Astrocyte (in vitro differentiated cells and primary cell): ENCODE measurements around the gene CTNNA2. TPM values are rescaled to one million over a fixed set of nuclear protein-coding genes. Genes with fewer than 3 reads are reported as not detected.

ENCODE experiments used
- DNase-seq: peaks from one replicate; pipeline ENCODE4 v3.0.0-alpha.2; 2010; ENCODE audit warnings: low read depth
- FAIRE-seq: peaks from 2 replicates; lab custom pipeline; 2011; peaks lifted over from hg19 to GRCh38; lab: Jason Lieb, UNC
- H2AFZ ChIP-seq: 2 replicates; pipeline ENCODE4 v1.6.0; 2012; ENCODE audit warnings: low read depth, low read length, inconsistent platforms
- H3K27ac ChIP-seq: 2 replicates; pipeline ENCODE4 v1.5.1; 2011; ENCODE audit warnings: low read depth, low read length, inconsistent platforms
- H3K27me3 ChIP-seq: 2 replicates; pipeline ENCODE4 v1.6.0; 2011; ENCODE audit warnings: low read length, inconsistent platforms; ENCODE audit not compliant: insufficient read depth
- H3K36me3 ChIP-seq: 2 replicates; pipeline ENCODE4 v1.5.1; 2011; ENCODE audit warnings: low read length, inconsistent platforms; ENCODE audit not compliant: insufficient read depth
- H3K4me1 ChIP-seq: 2 replicates; pipeline ENCODE4 v1.5.1; 2011; ENCODE audit warnings: low read length, inconsistent platforms; ENCODE audit not compliant: insufficient read depth
- H3K4me2 ChIP-seq: 2 replicates; pipeline ENCODE4 v1.6.0; 2012; ENCODE audit warnings: low read length, inconsistent platforms
- H3K4me3 ChIP-seq: 2 replicates; pipeline ENCODE4 v1.5.1; 2011; ENCODE audit warnings: low read depth, mild to moderate bottlenecking, low read length, inconsistent platforms; ENCODE audit not compliant: insufficient read depth
- H3K79me2 ChIP-seq: 2 replicates; pipeline ENCODE4 v1.6.0; 2012; ENCODE audit warnings: mild to moderate bottlenecking, low read length, inconsistent platforms; ENCODE audit not compliant: insufficient read depth
- H3K9ac ChIP-seq: 2 replicates; pipeline ENCODE4 v1.6.0; 2012; ENCODE audit warnings: mild to moderate bottlenecking, low read length, inconsistent platforms
- H3K9me3 ChIP-seq: 2 replicates; pipeline ENCODE4 v1.5.1; 2012; ENCODE audit warnings: low read depth, mild to moderate bottlenecking, low read length, inconsistent platforms; ENCODE audit not compliant: insufficient read depth
- H4K20me1 ChIP-seq: 2 replicates; pipeline ENCODE4 v1.6.0; 2012; ENCODE audit warnings: low read length, inconsistent platforms; ENCODE audit not compliant: insufficient read depth
- H3K27ac Mint-ChIP-seq: one replicate; pipeline ENCODE4 v1.8.0; 2021; ENCODE audit warnings: mild to moderate bottlenecking, mixed read lengths; ENCODE audit not compliant: unreplicated experiment
- H3K27me3 Mint-ChIP-seq: one replicate; pipeline ENCODE4 v1.8.0; 2021; ENCODE audit warnings: low read depth, mixed read lengths; ENCODE audit not compliant: unreplicated experiment
- H3K36me3 Mint-ChIP-seq: one replicate; pipeline ENCODE4 v1.8.0; 2021; ENCODE audit warnings: low read depth, mixed read lengths; ENCODE audit not compliant: unreplicated experiment
- H3K4me1 Mint-ChIP-seq: one replicate; pipeline ENCODE4 v1.8.0; 2021; ENCODE audit warnings: low read depth, mixed read lengths; ENCODE audit not compliant: unreplicated experiment
- H3K4me3 Mint-ChIP-seq: one replicate; pipeline ENCODE4 v1.8.0; 2021; ENCODE audit warnings: mild to moderate bottlenecking, moderate library complexity, mixed read lengths; ENCODE audit not compliant: unreplicated experiment
- H3K9me3 Mint-ChIP-seq: one replicate; pipeline ENCODE4 v1.8.0; 2021; ENCODE audit warnings: mild to moderate bottlenecking, mixed read lengths; ENCODE audit not compliant: unreplicated experiment
- EZH2 ChIP-seq: IDR thresholded peaks from 2 replicates; pipeline ENCODE4 v1.6.1; 2012; ENCODE audit warnings: mild to moderate bottlenecking, low read length, inconsistent platforms; ENCODE audit not compliant: insufficient read depth
- total RNA-seq: library from RNA; stranded (reverse); gene quantifications from 2 replicates; pipeline ENCODE4 v1.2.1, GENCODE V29; 2021
- TF ChIP-seq, protein P1 (sequence below): IDR thresholded peaks from 2 replicates; pipeline ENCODE4 v1.5.1; 2011; ENCODE audit warnings: low read depth, mild to moderate bottlenecking, inconsistent platforms, low read length, moderate library complexity; ENCODE audit not compliant: insufficient read depth

The CTNNA2 gene
- total RNA-seq, 1 donor from 2014 or later = 3.9 TPM

- H3K27me3 ChIP-seq = no peaks in the 10 kb centered on the region
- Mint-ChIP-seq H3K9me3 (peaks cover 7% of the 10 kb centered on the region), H3K4me1 (no peaks in the 10 kb centered on the region), H3K27ac (no peak overlapping the region), H3K36me3 (peaks cover 2% of the 10 kb centered on the region), H3K27me3 (peaks cover 7% of the 10 kb centered on the region), H3K4me3 (no peak overlapping the region)
- DNase-seq = peak; percentile 42
- H3K4me3 ChIP-seq = no peak overlapping the region
- no peaks in the 10 kb centered on the region for H3K4me1 ChIP-seq
- H4K20me1 ChIP-seq = no peaks in the 10 kb centered on the region
- H3K9me3 ChIP-seq = peaks cover 2% of the 10 kb centered on the region
- no peak overlapping the region for H3K9ac ChIP-seq
- no peaks in the 10 kb centered on the region for H3K36me3 ChIP-seq
- peak; percentile 66 for FAIRE-seq
- no peaks in the 10 kb centered on the region for H3K79me2 ChIP-seq
- H3K27ac ChIP-seq = no peak overlapping the region
- no peak overlapping the region for H3K4me2 ChIP-seq
- TF ChIP-seq, protein P1, sequence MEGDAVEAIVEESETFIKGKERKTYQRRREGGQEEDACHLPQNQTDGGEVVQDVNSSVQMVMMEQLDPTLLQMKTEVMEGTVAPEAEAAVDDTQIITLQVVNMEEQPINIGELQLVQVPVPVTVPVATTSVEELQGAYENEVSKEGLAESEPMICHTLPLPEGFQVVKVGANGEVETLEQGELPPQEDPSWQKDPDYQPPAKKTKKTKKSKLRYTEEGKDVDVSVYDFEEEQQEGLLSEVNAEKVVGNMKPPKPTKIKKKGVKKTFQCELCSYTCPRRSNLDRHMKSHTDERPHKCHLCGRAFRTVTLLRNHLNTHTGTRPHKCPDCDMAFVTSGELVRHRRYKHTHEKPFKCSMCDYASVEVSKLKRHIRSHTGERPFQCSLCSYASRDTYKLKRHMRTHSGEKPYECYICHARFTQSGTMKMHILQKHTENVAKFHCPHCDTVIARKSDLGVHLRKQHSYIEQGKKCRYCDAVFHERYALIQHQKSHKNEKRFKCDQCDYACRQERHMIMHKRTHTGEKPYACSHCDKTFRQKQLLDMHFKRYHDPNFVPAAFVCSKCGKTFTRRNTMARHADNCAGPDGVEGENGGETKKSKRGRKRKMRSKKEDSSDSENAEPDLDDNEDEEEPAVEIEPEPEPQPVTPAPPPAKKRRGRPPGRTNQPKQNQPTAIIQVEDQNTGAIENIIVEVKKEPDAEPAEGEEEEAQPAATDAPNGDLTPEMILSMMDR = no peak
- no peak for TF ChIP-seq EZH2
- no peak overlapping the region for H2AFZ ChIP-seq
These were observed 589.2 kb downstream of the CTNNA2 start for GRCh38 chr2:80102026-80102425.

DNA sequence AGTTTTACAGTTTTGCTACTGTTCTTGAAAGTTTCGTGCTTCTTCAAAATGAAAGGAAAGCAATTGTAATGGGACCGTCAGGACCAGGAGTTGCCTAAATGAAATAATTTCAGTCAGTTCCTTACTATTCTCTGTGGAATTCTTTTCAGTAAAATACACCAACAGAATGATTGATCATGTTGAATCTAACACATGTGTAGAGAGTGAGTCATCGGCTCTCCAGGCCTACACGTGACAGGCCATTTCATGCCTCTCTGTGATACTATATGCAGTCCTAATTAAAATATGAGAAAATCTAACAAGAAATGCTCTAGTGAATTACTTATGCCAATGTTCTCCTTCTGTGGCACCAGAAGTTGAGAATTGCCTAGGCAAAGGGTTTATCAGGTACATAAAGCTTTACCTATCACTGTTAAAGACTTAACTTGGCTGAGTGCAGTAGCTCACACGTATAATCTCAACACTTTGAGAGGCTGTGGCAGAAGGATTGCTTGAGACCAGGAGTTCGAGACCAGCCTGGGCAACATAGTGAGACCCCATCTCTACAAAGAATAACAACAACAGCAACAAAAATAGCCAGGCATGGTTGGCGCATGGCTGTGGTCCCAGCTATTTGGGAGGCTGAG, 592.3 kb downstream of the CTNNA2 start:
- H3K36me3 ChIP-seq = no peaks in the 10 kb centered on the region
- no peaks in the 10 kb centered on the region for H3K79me2 ChIP-seq
- H4K20me1 ChIP-seq = no peaks in the 10 kb centered on the region
- no peak overlapping the region for H3K9ac ChIP-seq
- Mint-ChIP-seq H3K9me3 (no peaks in the 10 kb centered on the region), H3K4me1 (no peaks in the 10 kb centered on the region), H3K4me3 (no peak overlapping the region), H3K36me3 (no peaks in the 10 kb centered on the region), H3K27ac (no peak overlapping the region), H3K27me3 (peaks cover 8% of the 10 kb centered on the region)
- no peak overlapping the region for H3K4me2 ChIP-seq
- H3K27me3 ChIP-seq = no peaks in the 10 kb centered on the region
- H3K27ac ChIP-seq = no peak overlapping the region
- H2AFZ ChIP-seq = no peak overlapping the region
- TF ChIP-seq EZH2 = no peak
- TF ChIP-seq, protein P1 = no peak
- H3K4me3 ChIP-seq = no peak overlapping the region
- no peaks in the 10 kb centered on the region for H3K4me1 ChIP-seq
- DNase-seq = no peak
- H3K9me3 ChIP-seq = peaks cover 2% of the 10 kb centered on the region
- FAIRE-seq = no peak

DNA sequence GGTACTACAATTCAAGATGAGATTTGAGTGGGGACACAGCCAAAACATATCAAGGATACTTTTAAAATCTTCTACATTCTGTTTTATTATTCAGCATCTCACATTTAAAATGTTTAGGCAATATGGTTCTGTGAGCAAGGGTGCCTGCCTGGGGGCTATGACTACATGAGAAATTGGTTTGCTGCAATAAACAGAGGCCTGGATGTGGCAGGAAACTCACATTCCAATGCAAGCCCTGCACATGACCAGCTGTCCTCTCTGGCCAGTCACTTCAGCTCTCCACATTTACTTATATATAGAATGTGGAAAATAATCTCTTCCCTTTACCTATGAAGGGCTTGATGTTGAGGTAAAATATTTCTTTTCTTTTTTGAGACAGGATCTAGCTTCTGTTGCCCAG, 598.3 kb downstream of the CTNNA2 start:
- Histone ChIP-seq H3K9ac (no peak overlapping the region), H3K9me3 (no peaks in the 10 kb centered on the region), H3K36me3 (no peaks in the 10 kb centered on the region), H4K20me1 (no peaks in the 10 kb centered on the region), H3K27me3 (no peaks in the 10 kb centered on the region), H3K27ac (no peak overlapping the region), H3K79me2 (no peaks in the 10 kb centered on the region), H3K4me1 (no peaks in the 10 kb centered on the region), H3K4me3 (no peak overlapping the region), H2AFZ (no peak overlapping the region), H3K4me2 (no peak overlapping the region)
- no peak overlapping the region for H3K4me3 Mint-ChIP-seq
- no peaks in the 10 kb centered on the region for H3K9me3 Mint-ChIP-seq
- peaks cover 4% of the 10 kb centered on the region for H3K4me1 Mint-ChIP-seq
- DNase-seq = no peak
- no peaks in the 10 kb centered on the region for H3K36me3 Mint-ChIP-seq
- H3K27ac Mint-ChIP-seq = no peak overlapping the region
- H3K27me3 Mint-ChIP-seq = peaks cover 8% of the 10 kb centered on the region
- TF ChIP-seq, protein P1 = no peak
- TF ChIP-seq EZH2 = no peak
- FAIRE-seq = no peak
